Kidney (tissue), 14 donors: ENCODE data around the gene FAM221B. TPM values are rescaled to one million over a fixed set of nuclear protein-coding genes. Genes with fewer than 3 reads are reported as not detected.

Experiments used
- DNase-seq, 5 donors: peaks; one replicate each; pipeline ENCODE4 v3.0.0-alpha.2; 2013 to 2020
- FAIRE-seq: peaks from 2 replicates; lab custom pipeline; 2012; peaks lifted over from hg19 to GRCh38; lab: Jason Lieb, UNC
- H3K27ac ChIP-seq, 2 donors: one replicate each; pipeline ENCODE4 v1.7.0; 2013; ENCODE audit warnings: low read depth in 2 of 2, low read length in 2 of 2, inconsistent platforms in 1 of 2
- H3K27me3 ChIP-seq: one replicate; pipeline ENCODE4 v1.7.1; 2013; ENCODE audit warnings: low read length, inconsistent platforms; ENCODE audit not compliant: control insufficient read depth, insufficient read depth
- H3K36me3 ChIP-seq, 3 donors: one replicate each; pipeline versions ENCODE4 v1.7.0 to v1.7.1; 2013; ENCODE audit warnings: low read length in 3 of 3, control low read depth in 1 of 3, inconsistent platforms in 1 of 3; ENCODE audit not compliant: insufficient read depth in 3 of 3, control insufficient read depth in 2 of 3
- H3K4me1 ChIP-seq, 3 donors: one replicate each; pipeline versions ENCODE4 v1.7.0 to v1.7.1; 2013; ENCODE audit warnings: low read length in 3 of 3, inconsistent platforms in 1 of 3, low read depth in 1 of 3; ENCODE audit not compliant: control insufficient read depth in 2 of 3, insufficient read depth in 2 of 3
- H3K4me3 ChIP-seq, 3 donors: one replicate each; pipeline versions ENCODE4 v1.7.0 to v1.8.1; 2013; ENCODE audit warnings: low read length in 3 of 3, control low read depth in 1 of 3, inconsistent platforms in 1 of 3
- H3K9ac ChIP-seq, 3 donors: one replicate each; pipeline versions ENCODE4 v1.7.0 to v1.7.1; 2013; ENCODE audit warnings: low read length in 3 of 3, control low read depth in 1 of 3, inconsistent platforms in 1 of 3
- H3K9me3 ChIP-seq, 3 donors: one replicate each; pipeline versions ENCODE4 v1.7.0 to v1.7.1; 2013; ENCODE audit warnings: low read length in 3 of 3, control low read depth in 1 of 3, inconsistent platforms in 1 of 3; ENCODE audit not compliant: control insufficient read depth in 2 of 3, insufficient read depth in 1 of 3
- intact Hi-C: fragments of 100-400 bp; cut with DNase I; formaldehyde crosslinking; loops from one replicate; pipeline ENCODE4 v1.11.1; 2022
- polyA plus RNA-seq: library from polyadenylated mRNA; stranded (reverse); fragments of 350-450 nt; fragmentation: Illumina TruSeq; extraction: RNeasy Lipid Tissue Mini Kit (QIAGEN cat#74804); gene quantifications from one replicate; pipeline ENCODE4 v1.2.3, GENCODE V29; 2014; ENCODE audit warnings: low read depth, low replicate concordance; ENCODE audit not compliant: insufficient read depth
- total RNA-seq: library from RNA; stranded (reverse); fragmentation: NEBNext Ultra II Directional; extraction: Animal tissue kit (Norgen Biotek cat#: 25700); gene quantifications from one replicate; pipeline ENCODE4 v1.2.1, GENCODE V29; 2021
- TF ChIP-seq, protein P1 (sequence below): IDR thresholded peaks from 3 replicates; pipeline ENCODE4 v1.5.1; 2012; ENCODE audit warnings: mild to moderate bottlenecking, moderate library complexity, borderline replicate concordance; ENCODE audit not compliant: insufficient read depth; ENCODE audit errors: extremely low read depth
- donor health status: control.
- donor health status: control.
- donor health status: control.
- donor health status: control.
- donor health status: control.
- donor health status: DM: yes; HTN: yes; CAD: no.
- donor health status: Normal renal cell carcinoma (clear cell type).

FAM221B gene
- total and polyA plus RNA-seq, 2 donors from 2014 or later = not detected

DNA sequence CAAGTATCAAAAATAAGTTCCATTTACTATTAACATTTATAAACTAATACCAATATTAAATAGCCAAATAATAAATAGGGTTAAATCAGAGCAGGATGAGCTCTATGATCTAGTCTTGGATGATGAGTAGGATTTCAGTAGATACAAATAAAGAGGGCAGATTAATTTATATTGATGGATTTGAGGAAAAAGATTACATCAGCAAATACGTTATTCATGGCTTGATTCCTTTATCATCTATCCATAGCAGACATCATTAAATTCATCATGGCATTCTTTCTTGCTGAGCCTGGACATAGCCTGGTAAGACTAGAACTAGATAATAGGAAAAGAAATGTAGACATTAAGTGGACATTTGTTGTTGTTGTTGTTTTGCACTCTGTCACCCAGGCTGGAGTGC is 61.1 kb downstream of the FAM221B start:
- DNase-seq (no peak), FAIRE-seq (no peak)
- intact Hi-C loops = no loop called here
- H3K4me3 ChIP-seq = no peak overlapping the region
- peaks cover 0 to 11% (median 6%) of the 10 kb centered on the region in 3 donors for H3K4me1 ChIP-seq
- H3K9ac ChIP-seq = no peak overlapping the region
- TF ChIP-seq, protein P1, sequence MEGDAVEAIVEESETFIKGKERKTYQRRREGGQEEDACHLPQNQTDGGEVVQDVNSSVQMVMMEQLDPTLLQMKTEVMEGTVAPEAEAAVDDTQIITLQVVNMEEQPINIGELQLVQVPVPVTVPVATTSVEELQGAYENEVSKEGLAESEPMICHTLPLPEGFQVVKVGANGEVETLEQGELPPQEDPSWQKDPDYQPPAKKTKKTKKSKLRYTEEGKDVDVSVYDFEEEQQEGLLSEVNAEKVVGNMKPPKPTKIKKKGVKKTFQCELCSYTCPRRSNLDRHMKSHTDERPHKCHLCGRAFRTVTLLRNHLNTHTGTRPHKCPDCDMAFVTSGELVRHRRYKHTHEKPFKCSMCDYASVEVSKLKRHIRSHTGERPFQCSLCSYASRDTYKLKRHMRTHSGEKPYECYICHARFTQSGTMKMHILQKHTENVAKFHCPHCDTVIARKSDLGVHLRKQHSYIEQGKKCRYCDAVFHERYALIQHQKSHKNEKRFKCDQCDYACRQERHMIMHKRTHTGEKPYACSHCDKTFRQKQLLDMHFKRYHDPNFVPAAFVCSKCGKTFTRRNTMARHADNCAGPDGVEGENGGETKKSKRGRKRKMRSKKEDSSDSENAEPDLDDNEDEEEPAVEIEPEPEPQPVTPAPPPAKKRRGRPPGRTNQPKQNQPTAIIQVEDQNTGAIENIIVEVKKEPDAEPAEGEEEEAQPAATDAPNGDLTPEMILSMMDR = no peak
- H3K27me3 ChIP-seq = no peaks in the 10 kb centered on the region
- H3K36me3 ChIP-seq = no peaks in the 10 kb centered on the region
- H3K27ac ChIP-seq = no peak overlapping the region
- H3K9me3 ChIP-seq = no peaks in the 10 kb centered on the region

DNA sequence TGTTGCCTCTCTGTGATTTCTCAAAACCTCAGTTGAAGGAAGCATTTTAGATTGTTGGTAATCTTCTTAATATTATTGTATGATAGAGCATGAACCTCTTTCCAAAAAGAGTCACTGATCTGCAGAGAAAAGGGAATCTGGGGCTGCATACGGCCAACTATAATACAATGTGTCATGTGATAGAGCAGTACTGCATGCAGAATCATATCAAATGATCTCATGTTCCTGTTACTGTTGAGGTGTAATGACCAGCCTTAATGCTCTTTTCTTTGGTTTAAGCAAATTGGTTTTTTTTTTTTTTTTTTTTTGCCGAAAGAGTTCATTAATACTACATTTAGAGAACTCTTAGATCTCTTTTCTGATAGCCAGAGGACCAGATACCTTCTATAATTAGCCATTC is 61.5 kb downstream of the FAM221B start:
- H3K9ac ChIP-seq = no peak overlapping the region
- H3K36me3 ChIP-seq = no peaks in the 10 kb centered on the region
- TF ChIP-seq, protein P1 = no peak
- H3K9me3 ChIP-seq = no peaks in the 10 kb centered on the region
- intact Hi-C loops = no loop called here
- no peak for FAIRE-seq
- no peak overlapping the region for H3K27ac ChIP-seq
- H3K4me1 ChIP-seq = peaks cover 0 to 8% (median 6%) of the 10 kb centered on the region in 3 donors
- no peak for DNase-seq
- H3K4me3 ChIP-seq = no peak overlapping the region
- no peaks in the 10 kb centered on the region for H3K27me3 ChIP-seq

Other genes starting within 250 kb of the FAM221B start
- gene TESK1, start 223.5 kb downstream of the FAM221B start, total RNA-seq = 35.8 TPM
- gene TESK1, start 223.5 kb downstream of the FAM221B start, polyA plus RNA-seq = 34.6 TPM
- gene CD72, start 210.3 kb downstream of the FAM221B start, total RNA-seq = 7.1 TPM
- gene CD72, start 210.3 kb downstream of the FAM221B start, polyA plus RNA-seq = 2.3 TPM
- gene SIT1, start 177.8 kb downstream of the FAM221B start, total RNA-seq = 3.1 TPM
- gene SIT1, start 177.8 kb downstream of the FAM221B start, polyA plus RNA-seq = 0.32 TPM
- gene RMRP, start 170.7 kb downstream of the FAM221B start, total RNA-seq = 36,256 TPM
- gene RMRP, start 170.7 kb downstream of the FAM221B start, polyA plus RNA-seq = not detected
- 26.8 TPM for gene CCDC107, start 170.4 kb downstream of the FAM221B start, total RNA-seq
- gene CCDC107, start 170.4 kb downstream of the FAM221B start, polyA plus RNA-seq = 52.3 TPM
- gene ARHGEF39, start 163.5 kb downstream of the FAM221B start, total RNA-seq = 0.72 TPM
- gene ARHGEF39, start 163.5 kb downstream of the FAM221B start, polyA plus RNA-seq = 0.17 TPM
- 0.85 TPM for gene CA9, start 154.8 kb downstream of the FAM221B start, total RNA-seq
- 0.67 TPM for gene CA9, start 154.8 kb downstream of the FAM221B start, polyA plus RNA-seq
- 218 TPM for gene TPM2, start 138.8 kb downstream of the FAM221B start, total RNA-seq
- 287 TPM for gene TPM2, start 138.8 kb downstream of the FAM221B start, polyA plus RNA-seq
- 376 TPM for gene TLN1, start 96.5 kb downstream of the FAM221B start, total RNA-seq
- gene TLN1, start 96.5 kb downstream of the FAM221B start, polyA plus RNA-seq = 71.7 TPM
- 40.5 TPM for gene CREB3, start 96.1 kb downstream of the FAM221B start, total RNA-seq
- 52.0 TPM for gene CREB3, start 96.1 kb downstream of the FAM221B start, polyA plus RNA-seq
- gene GBA2, start 79.5 kb downstream of the FAM221B start, total RNA-seq = 93.2 TPM
- gene GBA2, start 79.5 kb downstream of the FAM221B start, polyA plus RNA-seq = 83.2 TPM
- gene RGP1, start 79.4 kb downstream of the FAM221B start, total RNA-seq = 39.2 TPM
- gene RGP1, start 79.4 kb downstream of the FAM221B start, polyA plus RNA-seq = 11.0 TPM
- 0.47 TPM for gene MSMP, start 74.5 kb downstream of the FAM221B start, total RNA-seq
- gene MSMP, start 74.5 kb downstream of the FAM221B start, polyA plus RNA-seq = not detected
- 17.0 TPM for gene NPR2, start 37.1 kb downstream of the FAM221B start, total RNA-seq
- 11.4 TPM for gene NPR2, start 37.1 kb downstream of the FAM221B start, polyA plus RNA-seq
- gene SPAG8, start 16.5 kb downstream of the FAM221B start, total RNA-seq = 6.1 TPM
- 2.4 TPM for gene SPAG8, start 16.5 kb downstream of the FAM221B start, polyA plus RNA-seq
- 55.1 TPM for gene HINT2, start 13.7 kb downstream of the FAM221B start, total RNA-seq
- gene HINT2, start 13.7 kb downstream of the FAM221B start, polyA plus RNA-seq = 307 TPM
- 18.3 TPM for gene TMEM8B, start 496 bp upstream of the FAM221B start, total RNA-seq
- gene TMEM8B, start 496 bp upstream of the FAM221B start, polyA plus RNA-seq = 17.6 TPM
- not detected for gene OR13J1, start 41.7 kb upstream of the FAM221B start, total RNA-seq
- not detected for gene OR13J1, start 41.7 kb upstream of the FAM221B start, polyA plus RNA-seq
- 51.2 TPM for gene HRCT1, start 77.5 kb upstream of the FAM221B start, total RNA-seq
- 13.3 TPM for gene HRCT1, start 77.5 kb upstream of the FAM221B start, polyA plus RNA-seq
- 5.3 TPM for gene SPAAR, start 80.8 kb upstream of the FAM221B start, total RNA-seq
- 3.2 TPM for gene SPAAR, start 80.8 kb upstream of the FAM221B start, polyA plus RNA-seq
- gene OR2S2, start 129.4 kb upstream of the FAM221B start, total RNA-seq = not detected
- not detected for gene OR2S2, start 129.4 kb upstream of the FAM221B start, polyA plus RNA-seq
- gene RECK, start 208.2 kb upstream of the FAM221B start, total RNA-seq = 10.4 TPM
- gene RECK, start 208.2 kb upstream of the FAM221B start, polyA plus RNA-seq = 4.5 TPM